OCI-LY3 (cell line): Measurements from ENCODE around the gene SND1.

Experiments used
- H2AFZ ChIP-seq: fragments of 200-600, 300-600 bp; shearing (Covaris generic); 2 replicates; pipeline ENCODE4 v1.6.0; 2014; ENCODE audit warnings: antibody characterized with exemption, low read depth, low read length
- H3K27ac ChIP-seq: fragments of 200-600, 300-600 bp; sonication (generic); 2 replicates; pipeline ENCODE4 v1.5.1; 2014; ENCODE audit warnings: mild to moderate bottlenecking, low read length, moderate library complexity, mixed read lengths
- H3K27me3 ChIP-seq: fragments of 200-600, 300-600 bp; sonication (generic); 2 replicates; pipeline ENCODE4 v1.6.1; 2014; ENCODE audit warnings: low read depth, low read length, mixed read lengths
- H3K36me3 ChIP-seq: fragments of 200-600, 300-600 bp; sonication (generic); replicated peaks from 2 replicates; pipeline ENCODE3; 2014; ENCODE audit warnings: low read depth, low read length, mixed read lengths
- H3K4me1 ChIP-seq: fragments of 300-600, 200-600 bp; sonication (generic); 2 replicates; pipeline ENCODE4 v1.6.1; 2014; ENCODE audit warnings: low read length, mixed read lengths
- H3K4me2 ChIP-seq: fragments of 200-600, 300-600 bp; sonication (generic); 2 replicates; pipeline ENCODE4 v1.6.1; 2014; ENCODE audit warnings: low read length, mixed read lengths
- H3K4me3 ChIP-seq: fragments of 300-600, 200-600 bp; sonication (generic); 2 replicates; pipeline ENCODE4 v1.5.1; 2014; ENCODE audit warnings: antibody characterized with exemption, mild to moderate bottlenecking, low read length, moderate library complexity
- H3K79me2 ChIP-seq: fragments of 300-600, 200-600 bp; shearing (Covaris generic); 2 replicates; pipeline ENCODE4 v1.6.1; 2014; ENCODE audit warnings: mild to moderate bottlenecking, low read length, mixed read lengths
- H3K9ac ChIP-seq: fragments of 300-600, 200-600 bp; shearing (Covaris generic); 2 replicates; pipeline ENCODE4 v1.6.0; 2014; ENCODE audit warnings: mild to moderate bottlenecking, low read length, moderate library complexity
- H3K9me3 ChIP-seq: fragments of 200-600, 300-600 bp; shearing (Covaris generic); 2 replicates; pipeline ENCODE4 v1.6.1; 2014; ENCODE audit warnings: low read length, mixed read lengths; ENCODE audit not compliant: insufficient read depth
- H4K20me1 ChIP-seq: fragments of 200-600, 300-600 bp; sonication (generic); 2 replicates; pipeline ENCODE4 v1.6.1; 2016; ENCODE audit warnings: low read length, mixed read lengths; ENCODE audit not compliant: insufficient read depth
- EZH2phosphoT487 ChIP-seq: fragments of 200-600 bp; shearing (Covaris generic); IDR thresholded peaks from 2 replicates; pipeline ENCODE4 v1.6.1; 2018; ENCODE audit warnings: antibody characterized with exemption, mixed run types, low read depth
- TF ChIP-seq, protein P1 (sequence below): fragments of 200-600, 300-600 bp; sonication (generic); IDR thresholded peaks from 2 replicates; pipeline ENCODE4 v1.5.1; 2014; ENCODE audit warnings: antibody characterized with exemption, low read length, low read depth

SND1 gene

DNA sequence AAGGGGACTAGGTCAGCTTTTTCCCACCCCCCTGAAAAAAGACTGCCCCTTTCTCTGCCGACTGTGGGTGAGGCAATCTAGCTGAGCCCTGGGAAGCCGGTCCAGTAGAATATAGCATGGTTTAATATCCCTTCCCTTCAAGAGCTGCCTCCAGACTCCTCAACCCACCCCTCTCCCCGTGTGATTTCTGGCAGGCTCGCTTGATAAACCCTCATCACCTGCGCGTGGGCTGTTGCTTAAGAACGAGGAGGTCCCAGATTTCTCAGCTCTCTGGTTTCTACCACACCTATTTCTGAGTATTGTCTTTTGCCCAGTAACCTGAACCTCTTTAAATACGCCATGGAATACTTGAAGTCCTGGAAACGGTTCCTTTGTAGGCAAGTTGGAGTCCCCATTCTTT, 381.3 kb downstream of the SND1 start:
- TF ChIP-seq, protein P1, sequence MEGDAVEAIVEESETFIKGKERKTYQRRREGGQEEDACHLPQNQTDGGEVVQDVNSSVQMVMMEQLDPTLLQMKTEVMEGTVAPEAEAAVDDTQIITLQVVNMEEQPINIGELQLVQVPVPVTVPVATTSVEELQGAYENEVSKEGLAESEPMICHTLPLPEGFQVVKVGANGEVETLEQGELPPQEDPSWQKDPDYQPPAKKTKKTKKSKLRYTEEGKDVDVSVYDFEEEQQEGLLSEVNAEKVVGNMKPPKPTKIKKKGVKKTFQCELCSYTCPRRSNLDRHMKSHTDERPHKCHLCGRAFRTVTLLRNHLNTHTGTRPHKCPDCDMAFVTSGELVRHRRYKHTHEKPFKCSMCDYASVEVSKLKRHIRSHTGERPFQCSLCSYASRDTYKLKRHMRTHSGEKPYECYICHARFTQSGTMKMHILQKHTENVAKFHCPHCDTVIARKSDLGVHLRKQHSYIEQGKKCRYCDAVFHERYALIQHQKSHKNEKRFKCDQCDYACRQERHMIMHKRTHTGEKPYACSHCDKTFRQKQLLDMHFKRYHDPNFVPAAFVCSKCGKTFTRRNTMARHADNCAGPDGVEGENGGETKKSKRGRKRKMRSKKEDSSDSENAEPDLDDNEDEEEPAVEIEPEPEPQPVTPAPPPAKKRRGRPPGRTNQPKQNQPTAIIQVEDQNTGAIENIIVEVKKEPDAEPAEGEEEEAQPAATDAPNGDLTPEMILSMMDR: no peak
- no peak for TF ChIP-seq EZH2phosphoT487
- Histone ChIP-seq H3K9ac (no peak overlapping the region), H3K9me3 (no peaks in the 10 kb centered on the region), H3K4me1 (peaks cover 36% of the 10 kb centered on the region), H3K4me2 (no peak overlapping the region), H3K4me3 (no peak overlapping the region), H2AFZ (no peak overlapping the region), H3K79me2 (peaks cover 12% of the 10 kb centered on the region; the same call in 1 of the 2 replicates), H4K20me1 (peaks cover 50% of the 10 kb centered on the region), H3K36me3 (peaks cover 22% of the 10 kb centered on the region), H3K27me3 (no peaks in the 10 kb centered on the region), H3K27ac (no peak overlapping the region)

- Histone ChIP-seq H3K27me3 (no peaks in the 10 kb centered on the region), H2AFZ (no peak overlapping the region), H3K9me3 (no peaks in the 10 kb centered on the region), H3K36me3 (peaks cover 9% of the 10 kb centered on the region), H3K79me2 (peaks cover 13% of the 10 kb centered on the region), H3K9ac (no peak overlapping the region), H3K4me1 (peaks cover 42% of the 10 kb centered on the region), H3K4me2 (no peak overlapping the region), H3K4me3 (no peak overlapping the region), H4K20me1 (peaks cover 66% of the 10 kb centered on the region), H3K27ac (no peak overlapping the region)
- TF ChIP-seq, protein P1: no peak
- TF ChIP-seq EZH2phosphoT487: no peak
Measured at GRCh38 chr7:128034825-128035224, 382.8 kb downstream of the SND1 start.

DNA sequence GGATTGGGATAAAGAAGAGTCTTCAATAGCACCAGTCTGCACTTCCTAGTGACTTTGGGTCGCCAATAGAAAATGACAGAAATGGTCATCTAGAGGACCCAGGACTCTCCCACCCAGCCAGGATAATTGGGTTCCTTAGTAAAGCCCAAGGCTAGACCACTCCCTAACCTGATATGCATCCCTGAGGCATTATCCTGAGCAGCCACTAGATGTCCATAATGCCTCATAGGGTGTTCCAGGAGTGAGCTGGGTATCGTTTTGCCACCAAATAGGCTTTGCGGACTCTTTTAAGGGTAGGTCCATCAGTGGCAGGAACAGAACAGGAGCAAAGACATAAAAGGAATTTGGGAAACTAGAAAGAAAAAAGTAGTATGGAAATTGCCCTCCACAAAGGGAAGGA, 383.7 kb downstream of the SND1 start:
- Histone ChIP-seq H3K79me2 (peaks cover 12% of the 10 kb centered on the region), H3K4me3 (no peak overlapping the region), H3K9ac (no peak overlapping the region), H4K20me1 (peaks cover 70% of the 10 kb centered on the region), H3K36me3 (peaks cover under 1% of the 10 kb centered on the region), H3K9me3 (no peaks in the 10 kb centered on the region), H3K27me3 (no peaks in the 10 kb centered on the region), H3K4me1 (peaks cover 42% of the 10 kb centered on the region), H3K27ac (no peak overlapping the region), H3K4me2 (0 out of 2 replicates have a peak overlapping the region, but pooled peaks have one; percentile 52), H2AFZ (no peak overlapping the region)
- TF ChIP-seq, protein P1: no peak
- TF ChIP-seq EZH2phosphoT487: no peak

DNA sequence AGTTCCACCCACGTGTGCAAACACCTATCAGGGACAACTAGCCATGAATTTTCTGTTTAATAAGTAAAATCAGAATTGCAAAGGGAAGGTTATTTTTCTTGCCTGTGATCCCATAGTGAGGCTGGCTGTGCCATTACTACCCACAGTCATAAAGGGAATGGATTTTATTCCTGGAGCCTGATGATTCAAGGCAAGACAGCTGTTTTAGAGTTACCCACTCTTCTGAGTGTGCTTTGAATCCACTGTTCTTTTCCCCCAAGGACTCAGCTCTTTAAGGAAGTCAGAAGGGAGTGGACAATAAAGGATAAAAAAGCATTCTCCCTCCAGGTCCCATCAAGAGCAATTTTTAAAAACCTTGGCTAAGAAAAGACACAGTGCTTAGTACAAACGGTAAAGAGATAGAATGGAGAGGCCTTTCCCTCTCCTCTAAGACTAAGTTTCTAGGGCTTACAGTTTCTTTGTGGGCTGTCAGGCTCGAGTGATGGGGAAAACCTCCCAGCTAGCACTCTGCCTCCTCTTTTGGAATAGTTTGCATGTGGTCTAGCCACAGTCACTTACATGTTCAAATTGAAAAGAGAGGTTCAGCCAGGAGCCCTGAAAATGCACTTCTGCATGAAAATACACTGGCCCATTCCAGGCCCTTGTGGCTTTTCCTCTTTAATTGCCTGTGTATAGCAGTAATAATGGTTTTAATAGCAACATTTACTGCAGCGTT, 384.4 kb downstream of the SND1 start:
- H3K27me3 ChIP-seq: no peaks in the 10 kb centered on the region
- peaks cover 74% of the 10 kb centered on the region for H4K20me1 ChIP-seq
- H3K4me1 ChIP-seq: peaks cover 42% of the 10 kb centered on the region
- H3K27ac ChIP-seq: peak overlapping the region; percentile 37
- peak overlapping the region; percentile 7; the same call in 1 of the 2 replicates for H3K4me3 ChIP-seq
- no peak overlapping the region for H3K9ac ChIP-seq
- TF ChIP-seq EZH2phosphoT487: no peak
- TF ChIP-seq, protein P1: no peak
- H3K9me3 ChIP-seq: no peaks in the 10 kb centered on the region
- no peak overlapping the region for H2AFZ ChIP-seq
- H3K4me2 ChIP-seq: peak overlapping the region; percentile 52
- H3K79me2 ChIP-seq: peaks cover 14% of the 10 kb centered on the region
- H3K36me3 ChIP-seq: no peaks in the 10 kb centered on the region
